Stimulated activated CD8-positive, alpha-beta memory T cell treated with anti-CD3 and anti-CD28 coated beads, Interleukin-4, amount 100 ng/mL, for 4 hours (primary cell): ENCODE results near the gene ANO4.

Source experiments
- DNase-seq, 2 donors: peaks; one replicate each; pipeline ENCODE4 v3.0.0-alpha.2; 2020; ENCODE audit warnings: low read depth in 2 of 2, low spot score in 1 of 2

ANO4 gene

DNA sequence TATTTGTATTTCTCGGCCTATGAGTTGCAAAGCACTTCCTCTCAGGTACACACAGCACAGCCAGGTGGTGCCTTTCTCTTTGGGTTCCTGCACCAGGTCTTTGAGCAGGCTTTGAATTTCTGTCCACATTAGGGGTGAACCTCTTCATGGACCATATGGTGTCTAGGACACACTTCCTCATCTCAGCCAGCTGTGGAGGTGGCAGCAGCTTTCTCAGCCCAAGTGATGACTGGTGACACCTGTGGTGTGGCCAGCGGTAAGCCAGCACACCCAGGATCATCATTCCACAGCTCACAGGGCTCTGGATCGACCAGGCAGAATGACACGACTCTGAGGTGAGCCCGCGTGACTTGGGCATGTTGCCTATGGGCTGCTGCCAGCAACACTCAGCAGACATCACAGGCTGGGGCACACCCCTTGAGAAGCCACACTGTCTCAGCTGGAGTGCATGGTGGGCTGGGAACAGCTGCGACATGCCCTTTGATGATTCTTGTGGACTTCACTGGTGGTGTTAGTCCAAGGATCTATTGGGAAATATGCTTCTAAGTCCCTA is 378.7 kb downstream of the ANO4 start:
- DNase-seq = no peak

DNA sequence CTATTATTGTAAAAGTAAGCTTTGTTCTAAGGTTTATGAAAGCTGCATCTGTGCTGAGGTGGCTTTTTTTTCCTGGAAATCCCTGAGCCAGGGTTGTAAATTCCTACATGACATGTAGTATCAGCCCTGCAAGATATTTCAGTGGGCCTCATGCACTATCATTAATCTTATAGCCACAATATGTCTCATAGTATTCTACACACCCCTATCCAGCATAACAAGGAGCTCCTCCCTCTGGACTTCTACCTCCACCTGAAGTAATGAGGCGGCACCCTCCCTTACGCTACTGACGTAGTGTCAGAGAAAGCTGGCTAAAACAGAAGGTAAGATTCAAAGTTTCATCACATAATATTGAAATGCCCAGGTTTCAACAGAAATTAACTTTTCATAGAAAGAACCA is 380.0 kb downstream of the ANO4 start:
- no peak for DNase-seq
